GM23248 (cell line): Measurements from ENCODE around the gene CDK14.

Experiments
- EZH2 ChIP-seq: fragments of 200-600 bp; sonication (generic); IDR thresholded peaks from 2 replicates; pipeline ENCODE4 v1.6.1; 2018; ENCODE audit warnings: antibody characterized with exemption, mild to moderate bottlenecking; ENCODE audit not compliant: insufficient read depth, poor library complexity, severe bottlenecking
- EZH2phosphoT487 ChIP-seq: fragments of 200-600 bp; sonication (generic); IDR thresholded peaks from 2 replicates; pipeline ENCODE4 v1.6.1; 2018; ENCODE audit warnings: antibody characterized with exemption, moderate library complexity, mild to moderate bottlenecking, low read depth; ENCODE audit not compliant: insufficient read depth

- no peak for TF ChIP-seq EZH2phosphoT487
- TF ChIP-seq EZH2: no peak
These were observed 584.6 kb downstream of the CDK14 start for GRCh38 chr7:91180746-91181145.
